Left ventricle myocardium inferior (tissue), 1 donor: ENCODE results near the gene NMT1. TPM values are rescaled to one million over a fixed set of nuclear protein-coding genes. Genes with fewer than 3 reads are reported as not detected.
"Not testable (repeated sequence)": the region's sequence is repeated elsewhere in the genome, so short reads cannot be mapped to it uniquely, and the experiment has no call there.

ENCODE experiments used
- DNase-seq: peaks from one replicate; pipeline ENCODE4 v3.0.0-alpha.2; 2020
- H3K27ac ChIP-seq: fragments of 200-600 bp; replicated peaks from 2 replicates; pipeline ENCODE4 v1.8.0; 2021
- H3K27me3 ChIP-seq: fragments of 200-600 bp; 2 replicates; pipeline ENCODE4 v1.8.0; 2021; ENCODE audit warnings: low read depth
- H3K36me3 ChIP-seq: fragments of 200-600 bp; 2 replicates; pipeline ENCODE4 v1.8.0; 2021
- H3K4me1 ChIP-seq: fragments of 200-600 bp; 2 replicates; pipeline ENCODE4 v1.8.0; 2021
- H3K4me3 ChIP-seq: fragments of 200-600 bp; 2 replicates; pipeline ENCODE4 v1.8.0; 2021; ENCODE audit warnings: mild to moderate bottlenecking, moderate library complexity
- H3K9me3 ChIP-seq: fragments of 200-600 bp; replicated peaks from 2 replicates; pipeline ENCODE4 v1.8.0; 2021
- intact Hi-C: fragments of 100-400 bp; cut with micrococcal nuclease; formaldehyde crosslinking; loops from one replicate; pipeline ENCODE4 v1.11.0; 2022
- total RNA-seq: library from RNA; stranded (reverse); fragmentation: NEBNext Ultra II Directional; extraction: Animal tissue kit (Norgen Biotek cat#: 25700); gene quantifications from one replicate; pipeline ENCODE4 v1.2.1, GENCODE V29; 2021
- TF ChIP-seq, protein P1 (sequence below): fragments of 200-600 bp; IDR thresholded peaks from 2 replicates; pipeline ENCODE4 v1.8.0; 2021; ENCODE audit warnings: antibody characterized with exemption, mild to moderate bottlenecking, borderline replicate concordance
- donor health status: DM: no; HTN: yes; CAD: no; lungs with severe emphysema.

The NMT1 gene
- total RNA-seq, 1 donor from 2014 or later: 86.0 TPM

DNA sequence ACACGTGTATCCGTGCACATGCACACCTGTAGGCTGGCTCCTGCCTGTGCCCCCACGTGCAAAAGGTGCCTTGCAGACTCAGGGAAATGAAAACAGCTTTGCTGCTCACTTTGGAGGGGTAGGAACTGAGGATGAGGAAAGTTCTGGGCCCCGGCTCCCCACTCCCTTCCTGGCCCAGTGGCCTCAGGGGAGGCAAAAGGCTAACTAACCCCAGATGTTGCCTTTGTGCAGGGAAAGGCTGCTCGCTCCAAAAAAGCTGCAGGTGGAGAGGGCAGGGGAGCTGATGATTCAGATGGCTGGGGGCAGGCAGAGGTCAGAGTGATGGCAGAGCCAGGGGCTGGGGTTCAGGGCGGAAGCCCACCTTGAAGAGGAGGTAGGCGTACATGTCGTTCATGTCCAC is 58.8 kb downstream of the NMT1 start:
- TF ChIP-seq, protein P1, sequence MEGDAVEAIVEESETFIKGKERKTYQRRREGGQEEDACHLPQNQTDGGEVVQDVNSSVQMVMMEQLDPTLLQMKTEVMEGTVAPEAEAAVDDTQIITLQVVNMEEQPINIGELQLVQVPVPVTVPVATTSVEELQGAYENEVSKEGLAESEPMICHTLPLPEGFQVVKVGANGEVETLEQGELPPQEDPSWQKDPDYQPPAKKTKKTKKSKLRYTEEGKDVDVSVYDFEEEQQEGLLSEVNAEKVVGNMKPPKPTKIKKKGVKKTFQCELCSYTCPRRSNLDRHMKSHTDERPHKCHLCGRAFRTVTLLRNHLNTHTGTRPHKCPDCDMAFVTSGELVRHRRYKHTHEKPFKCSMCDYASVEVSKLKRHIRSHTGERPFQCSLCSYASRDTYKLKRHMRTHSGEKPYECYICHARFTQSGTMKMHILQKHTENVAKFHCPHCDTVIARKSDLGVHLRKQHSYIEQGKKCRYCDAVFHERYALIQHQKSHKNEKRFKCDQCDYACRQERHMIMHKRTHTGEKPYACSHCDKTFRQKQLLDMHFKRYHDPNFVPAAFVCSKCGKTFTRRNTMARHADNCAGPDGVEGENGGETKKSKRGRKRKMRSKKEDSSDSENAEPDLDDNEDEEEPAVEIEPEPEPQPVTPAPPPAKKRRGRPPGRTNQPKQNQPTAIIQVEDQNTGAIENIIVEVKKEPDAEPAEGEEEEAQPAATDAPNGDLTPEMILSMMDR: no peak
- no peaks in the 10 kb centered on the region for H3K9me3 ChIP-seq
- no peak overlapping the region for H3K27ac ChIP-seq
- no peaks in the 10 kb centered on the region for H3K27me3 ChIP-seq
- H3K4me1 ChIP-seq: peaks cover 35% of the 10 kb centered on the region
- intact Hi-C loops: no loop called here
- no peak for DNase-seq
- peaks cover 57% of the 10 kb centered on the region for H3K36me3 ChIP-seq
- H3K4me3 ChIP-seq: no peak overlapping the region

GRCh38 chr17:45120558-45120957 is 59.4 kb downstream of the NMT1 start:
- H3K4me1 ChIP-seq: peaks cover 40% of the 10 kb centered on the region
- H3K27me3 ChIP-seq: no peaks in the 10 kb centered on the region
- no peak overlapping the region for H3K4me3 ChIP-seq
- DNase-seq: no peak
- intact Hi-C loops: no loop called here
- H3K9me3 ChIP-seq: no peaks in the 10 kb centered on the region
- no peak overlapping the region for H3K27ac ChIP-seq
- peaks cover 51% of the 10 kb centered on the region for H3K36me3 ChIP-seq
- TF ChIP-seq, protein P1: no peak

- no peak for DNase-seq
- Histone ChIP-seq H3K4me1 (peaks cover 43% of the 10 kb centered on the region), H3K9me3 (no peaks in the 10 kb centered on the region), H3K27me3 (no peaks in the 10 kb centered on the region), H3K36me3 (peaks cover 46% of the 10 kb centered on the region), H3K4me3 (no peak overlapping the region), H3K27ac (no peak overlapping the region)
- intact Hi-C loops: no loop called here
- TF ChIP-seq, protein P1: no peak
Measured at GRCh38 chr17:45121055-45121454, 59.9 kb downstream of the NMT1 start.

GRCh38 chr17:45123076-45123770 is 62.1 kb downstream of the NMT1 start:
- no peaks in the 10 kb centered on the region for H3K27me3 ChIP-seq
- DNase-seq: no peak
- H3K27ac ChIP-seq: peak overlapping the region; percentile 66
- TF ChIP-seq, protein P1: no peak
- H3K4me3 ChIP-seq: no peak overlapping the region
- intact Hi-C loops: no loop called here
- H3K4me1 ChIP-seq: peaks cover 64% of the 10 kb centered on the region
- H3K9me3 ChIP-seq: no peaks in the 10 kb centered on the region
- H3K36me3 ChIP-seq: peaks cover 28% of the 10 kb centered on the region

- Histone ChIP-seq H3K4me3 (no peak overlapping the region), H3K27me3 (no peaks in the 10 kb centered on the region), H3K27ac (peak overlapping the region; percentile 66), H3K9me3 (no peaks in the 10 kb centered on the region), H3K4me1 (peaks cover 74% of the 10 kb centered on the region), H3K36me3 (peaks cover 19% of the 10 kb centered on the region)
- intact Hi-C loops: no loop called here
- DNase-seq: no peak
- TF ChIP-seq, protein P1: no peak
Measured at GRCh38 chr17:45123930-45124796, 63.0 kb downstream of the NMT1 start.

- peaks cover 80% of the 10 kb centered on the region for H3K4me1 ChIP-seq
- H3K36me3 ChIP-seq: peaks cover 13% of the 10 kb centered on the region
- H3K27me3 ChIP-seq, intact Hi-C loops, H3K4me3 ChIP-seq, DNase-seq, H3K9me3 ChIP-seq: not testable (repeated sequence)
- H3K27ac ChIP-seq: peak overlapping the region; percentile 66
Measured at GRCh38 chr17:45124797-45125122, 63.6 kb downstream of the NMT1 start.
